ENCODE measurements around the gene CCDC102B.
"Not testable (repeated sequence)": the region's sequence is repeated elsewhere in the genome, so short reads cannot be mapped to it uniquely, and the experiment has no call there.

CCDC102B gene

GRCh38 chr18:68983126-68983525 lies 185.2 kb downstream of the CCDC102B start:
- DNase-seq (ENCODE audit: low read depth): no peak

- DNase-seq (ENCODE audit: low read depth): no peak
Observed at GRCh38 chr18:68984342-68984741, 186.5 kb downstream of the CCDC102B start.

- DNase-seq (ENCODE audit: low read depth): no peak
Observed at GRCh38 chr18:68985172-68985820, 187.4 kb downstream of the CCDC102B start.

GRCh38 chr18:68991286-68991685 lies 193.4 kb downstream of the CCDC102B start:
- peak; percentile 8 for DNase-seq (ENCODE audit: low read depth)

GRCh38 chr18:68992719-68993482 lies 195.0 kb downstream of the CCDC102B start:
- DNase-seq (ENCODE audit: low read depth): no peak

GRCh38 chr18:68995675-68996074 lies 197.8 kb downstream of the CCDC102B start:
- no peak for DNase-seq (ENCODE audit: low read depth)

- DNase-seq (ENCODE audit: low read depth): no peak
Observed at GRCh38 chr18:68997845-68998244, 200.0 kb downstream of the CCDC102B start.

GRCh38 chr18:69000366-69000765 lies 202.5 kb downstream of the CCDC102B start:
- DNase-seq (ENCODE audit: low read depth): no peak

GRCh38 chr18:69002233-69002632 lies 204.4 kb downstream of the CCDC102B start:
- DNase-seq (ENCODE audit: low read depth): no peak

GRCh38 chr18:69006212-69006611 lies 208.3 kb downstream of the CCDC102B start:
- not testable (repeated sequence) for DNase-seq (ENCODE audit: low read depth)

GRCh38 chr18:69008538-69008937 lies 210.7 kb downstream of the CCDC102B start:
- DNase-seq (ENCODE audit: low read depth): no peak

GRCh38 chr18:69021211-69021805 lies 223.4 kb downstream of the CCDC102B start:
- DNase-seq (ENCODE audit: low read depth): no peak

GRCh38 chr18:69022426-69022825 lies 224.5 kb downstream of the CCDC102B start:
- no peak for DNase-seq (ENCODE audit: low read depth)

GRCh38 chr18:69031571-69031970 lies 233.7 kb downstream of the CCDC102B start:
- no peak for DNase-seq (ENCODE audit: low read depth)

GRCh38 chr18:69032009-69032408 lies 234.1 kb downstream of the CCDC102B start:
- no peak for DNase-seq (ENCODE audit: low read depth)

- no peak for DNase-seq (ENCODE audit: low read depth)
Observed at GRCh38 chr18:69035756-69036155, 237.9 kb downstream of the CCDC102B start.

- DNase-seq (ENCODE audit: low read depth): no peak
Observed at GRCh38 chr18:69044215-69044614, 246.3 kb downstream of the CCDC102B start.

GRCh38 chr18:69064063-69064462 lies 266.2 kb downstream of the CCDC102B start:
- no peak for DNase-seq (ENCODE audit: low read depth)

- no peak for DNase-seq (ENCODE audit: low read depth)
Observed at GRCh38 chr18:69067048-69067447, 269.2 kb downstream of the CCDC102B start.

GRCh38 chr18:69071680-69072079 lies 273.8 kb downstream of the CCDC102B start:
- DNase-seq (ENCODE audit: low read depth): no peak

GRCh38 chr18:69081846-69082245 lies 284.0 kb downstream of the CCDC102B start:
- no peak for DNase-seq (ENCODE audit: low read depth)

GRCh38 chr18:69082499-69082898 lies 284.6 kb downstream of the CCDC102B start:
- DNase-seq (ENCODE audit: low read depth): no peak

- DNase-seq (ENCODE audit: low read depth): no peak
Observed at GRCh38 chr18:69085951-69086350, 288.1 kb downstream of the CCDC102B start.
